Activated T-cell treated with anti-CD3 and anti-CD28 coated beads, Interleukin-2, amount 50 U/mL, for 72 hours (primary cell): Measurements from ENCODE around the gene ITPRID1. TPM values are rescaled to one million over a fixed set of nuclear protein-coding genes. Genes with fewer than 3 reads are reported as not detected.

ENCODE experiments used
- ATAC-seq, 2 donors: fragments of 150-1000 bp; cut with Tn5 transposase; replicated peaks in 1 of 2; 2 replicates each; pipeline ENCODE4 v1.10.0; 2021; ENCODE audit warnings: moderate library complexity in 2 of 2, mild to moderate bottlenecking in 1 of 2
- DNase-seq, 2 donors: peaks; one replicate each; pipeline ENCODE4 v3.0.0; 2021 to 2022; ENCODE audit warnings: mixed read lengths in 1 of 2
- H3K27ac Mint-ChIP-seq: one replicate; pipeline ENCODE4 v1.8.0; 2022; ENCODE audit warnings: mild to moderate bottlenecking, moderate library complexity, mixed read lengths
- H3K27me3 Mint-ChIP-seq: one replicate; pipeline ENCODE4 v1.8.0; 2022; ENCODE audit warnings: low read depth, mixed read lengths
- H3K36me3 Mint-ChIP-seq, 2 donors: one replicate each; pipeline ENCODE4 v1.8.0; 2022; ENCODE audit warnings: mixed read lengths in 2 of 2, mild to moderate bottlenecking in 1 of 2; ENCODE audit not compliant: insufficient read depth in 2 of 2
- H3K4me1 Mint-ChIP-seq: one replicate; pipeline ENCODE4 v1.8.0; 2022; ENCODE audit warnings: low read depth, mixed read lengths
- H3K4me3 Mint-ChIP-seq, 2 donors: one replicate each; pipeline ENCODE4 v1.8.0; 2022; ENCODE audit warnings: mild to moderate bottlenecking in 2 of 2, mixed read lengths in 2 of 2, moderate library complexity in 2 of 2
- H3K9me3 Mint-ChIP-seq, 2 donors: one replicate each; pipeline ENCODE4 v1.8.0; 2022; ENCODE audit warnings: mixed read lengths in 2 of 2
- total RNA-seq, 2 donors: library from RNA; stranded (reverse); gene quantifications; one replicate each; pipeline ENCODE4 v1.2.3, GENCODE V29; 2022

Gene ITPRID1
- total RNA-seq, 2 donors from 2014 or later, result not detected

DNA sequence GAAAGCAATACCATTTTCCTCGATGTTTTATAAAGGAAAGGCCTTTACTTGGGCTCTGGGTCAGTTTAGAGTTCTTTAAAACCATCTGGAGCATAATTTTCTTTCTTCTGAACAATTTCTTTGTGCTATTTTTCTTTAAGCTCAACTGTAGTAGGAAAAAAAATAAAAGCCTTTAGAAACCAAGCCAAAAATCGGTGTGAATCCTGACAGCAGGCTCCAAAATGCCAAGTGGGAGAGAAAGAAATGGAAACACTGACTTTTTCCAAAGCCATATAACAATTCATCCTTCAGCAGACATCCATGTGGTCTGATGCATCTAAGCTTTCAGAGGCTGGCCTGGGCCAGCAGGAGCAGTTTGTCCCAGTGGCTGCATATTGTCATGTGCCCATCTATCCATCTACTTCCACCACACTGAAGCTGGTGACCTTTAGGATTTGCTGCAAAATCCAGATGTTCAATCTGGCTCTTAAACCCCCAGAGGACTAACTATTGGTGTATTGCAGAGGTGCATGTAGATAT, 23.0 kb upstream of the ITPRID1 start:
- ATAC-seq (no peak), DNase-seq (no peak)
- Mint-ChIP-seq H3K27me3 (no peaks in the 10 kb centered on the region), H3K9me3 (peaks cover 0 to 1% of the 10 kb centered on the region in 2 donors), H3K4me1 (no peaks in the 10 kb centered on the region), H3K27ac (no peak overlapping the region), H3K4me3 (no peak overlapping the region), H3K36me3 (no peaks in the 10 kb centered on the region)

- Mint-ChIP-seq H3K4me1 (no peaks in the 10 kb centered on the region), H3K27me3 (no peaks in the 10 kb centered on the region), H3K9me3 (peaks cover 0 to 1% of the 10 kb centered on the region in 2 donors), H3K36me3 (no peaks in the 10 kb centered on the region), H3K4me3 (no peak overlapping the region), H3K27ac (no peak overlapping the region)
- no peak for ATAC-seq
- DNase-seq, result no peak
These were observed 21.8 kb upstream of the ITPRID1 start for GRCh38 chr7:31492086-31492485.

- peaks cover 0 to 1% of the 10 kb centered on the region in 2 donors for H3K9me3 Mint-ChIP-seq
- no peak overlapping the region for H3K4me3 Mint-ChIP-seq
- no peak for DNase-seq
- no peaks in the 10 kb centered on the region for H3K4me1 Mint-ChIP-seq
- H3K27me3 Mint-ChIP-seq, result no peaks in the 10 kb centered on the region
- no peaks in the 10 kb centered on the region for H3K36me3 Mint-ChIP-seq
- ATAC-seq, result no peak
- no peak overlapping the region for H3K27ac Mint-ChIP-seq
These were observed 20.1 kb upstream of the ITPRID1 start for GRCh38 chr7:31493714-31494181.

- no peak for ATAC-seq
- no peaks in the 10 kb centered on the region for H3K27me3 Mint-ChIP-seq
- H3K4me3 Mint-ChIP-seq, result no peak overlapping the region
- DNase-seq, result no peak
- H3K36me3 Mint-ChIP-seq, result no peaks in the 10 kb centered on the region
- no peak overlapping the region for H3K27ac Mint-ChIP-seq
- no peaks in the 10 kb centered on the region for H3K9me3 Mint-ChIP-seq
- H3K4me1 Mint-ChIP-seq, result no peaks in the 10 kb centered on the region
These were observed 19.5 kb upstream of the ITPRID1 start for GRCh38 chr7:31494421-31494820.

DNA sequence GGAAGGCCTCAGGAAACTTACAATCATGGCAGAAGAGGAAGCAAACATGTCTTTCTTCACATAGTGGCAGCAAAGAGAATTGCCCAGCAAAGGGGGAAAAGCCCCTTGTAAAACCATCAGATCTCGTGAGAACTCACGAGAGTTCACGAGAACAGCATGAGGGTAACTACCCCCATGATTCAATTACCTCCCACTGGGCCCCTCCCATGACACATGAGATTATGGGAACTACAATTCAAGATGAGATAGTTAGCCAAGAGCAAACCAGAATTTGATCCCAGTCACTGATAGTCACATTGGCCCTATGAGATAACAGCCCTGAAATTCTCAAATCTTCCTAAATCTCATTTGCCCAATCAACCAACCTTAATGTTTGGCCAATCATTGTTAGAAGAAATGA, 18.2 kb upstream of the ITPRID1 start:
- ATAC-seq (no peak), DNase-seq (no peak)
- Mint-ChIP-seq H3K36me3 (no peaks in the 10 kb centered on the region), H3K27me3 (no peaks in the 10 kb centered on the region), H3K4me3 (no peak overlapping the region), H3K4me1 (no peaks in the 10 kb centered on the region), H3K9me3 (no peaks in the 10 kb centered on the region), H3K27ac (no peak overlapping the region)

DNA sequence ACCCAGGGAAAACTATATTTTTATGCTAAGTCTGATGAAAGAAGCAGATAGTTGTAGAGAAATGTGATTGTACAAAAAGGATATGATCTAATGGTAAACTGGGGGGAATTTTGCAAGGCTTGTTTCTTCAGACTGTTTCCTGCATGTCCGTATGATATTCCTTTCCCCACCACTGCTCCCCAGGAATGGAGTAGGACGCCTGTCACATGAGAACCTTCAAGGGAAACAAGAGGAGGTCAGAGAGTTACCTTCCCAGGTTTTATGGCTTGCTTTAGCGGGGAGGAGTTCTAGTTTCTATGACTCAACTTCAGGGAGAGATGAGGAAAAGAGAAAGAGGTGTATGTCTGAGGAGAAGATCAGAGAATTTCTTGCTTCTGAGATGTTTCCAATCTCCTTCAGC, 16.4 kb upstream of the ITPRID1 start:
- ATAC-seq (no peak), DNase-seq (no peak)
- Mint-ChIP-seq H3K27ac (no peak overlapping the region), H3K4me1 (no peaks in the 10 kb centered on the region), H3K9me3 (no peaks in the 10 kb centered on the region), H3K27me3 (no peaks in the 10 kb centered on the region), H3K36me3 (no peaks in the 10 kb centered on the region), H3K4me3 (no peak overlapping the region)

- ATAC-seq, result no peak
- Mint-ChIP-seq H3K27me3 (no peaks in the 10 kb centered on the region), H3K4me3 (no peak overlapping the region), H3K27ac (no peak overlapping the region), H3K4me1 (no peaks in the 10 kb centered on the region), H3K9me3 (peaks cover 2 to 3% of the 10 kb centered on the region in 2 donors), H3K36me3 (no peaks in the 10 kb centered on the region)
- no peak for DNase-seq
These were observed 13.2 kb upstream of the ITPRID1 start for GRCh38 chr7:31500656-31501055.

DNA sequence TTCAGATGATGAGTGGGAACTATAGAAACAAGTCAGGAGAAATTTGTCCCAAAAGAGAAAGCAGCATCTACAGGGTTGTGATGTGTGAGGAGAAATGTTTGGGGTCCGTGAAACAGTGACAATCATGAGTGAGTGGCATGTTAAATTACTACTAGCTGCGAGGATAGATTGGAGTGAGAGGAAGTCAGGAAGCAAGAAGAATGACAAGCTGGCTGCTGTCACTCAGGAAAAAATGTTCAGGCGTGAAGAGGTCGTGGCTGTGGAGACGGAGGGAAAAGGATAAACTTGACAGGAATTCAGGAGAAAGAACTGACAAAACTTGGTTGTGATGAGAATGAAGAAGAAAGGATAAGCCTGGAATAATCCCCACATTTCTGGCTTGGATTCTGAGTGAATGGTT, 5.1 kb upstream of the ITPRID1 start:
- Mint-ChIP-seq H3K27ac (no peak overlapping the region), H3K4me3 (no peak overlapping the region), H3K36me3 (no peaks in the 10 kb centered on the region), H3K4me1 (no peaks in the 10 kb centered on the region), H3K27me3 (no peaks in the 10 kb centered on the region), H3K9me3 (peaks cover 12 to 15% of the 10 kb centered on the region in 2 donors)
- ATAC-seq (no peak), DNase-seq (no peak)

DNA sequence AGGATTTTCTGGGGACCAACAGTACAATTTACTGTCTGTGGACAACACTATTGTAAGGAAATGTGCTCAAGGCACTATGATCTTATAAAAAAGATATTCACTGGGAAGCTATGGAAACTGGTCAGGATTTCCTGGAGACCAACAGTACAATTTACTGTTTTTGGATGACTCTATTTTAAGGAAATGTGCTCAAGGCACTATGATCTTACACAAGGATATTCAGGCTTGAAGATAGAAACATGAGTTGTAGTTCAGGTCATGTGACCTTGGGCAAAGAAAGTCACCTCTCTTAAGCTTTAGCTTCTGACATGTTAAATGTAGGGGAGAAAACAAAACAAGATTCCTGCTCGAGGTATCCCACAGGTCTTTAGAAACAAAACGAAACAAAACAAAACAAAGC, 1.7 kb upstream of the ITPRID1 start:
- Mint-ChIP-seq H3K27ac (no peak overlapping the region), H3K4me1 (no peaks in the 10 kb centered on the region), H3K4me3 (no peak overlapping the region), H3K27me3 (no peaks in the 10 kb centered on the region), H3K9me3 (peaks cover 10 to 14% of the 10 kb centered on the region in 2 donors), H3K36me3 (no peaks in the 10 kb centered on the region)
- ATAC-seq (no peak), DNase-seq (no peak)

DNA sequence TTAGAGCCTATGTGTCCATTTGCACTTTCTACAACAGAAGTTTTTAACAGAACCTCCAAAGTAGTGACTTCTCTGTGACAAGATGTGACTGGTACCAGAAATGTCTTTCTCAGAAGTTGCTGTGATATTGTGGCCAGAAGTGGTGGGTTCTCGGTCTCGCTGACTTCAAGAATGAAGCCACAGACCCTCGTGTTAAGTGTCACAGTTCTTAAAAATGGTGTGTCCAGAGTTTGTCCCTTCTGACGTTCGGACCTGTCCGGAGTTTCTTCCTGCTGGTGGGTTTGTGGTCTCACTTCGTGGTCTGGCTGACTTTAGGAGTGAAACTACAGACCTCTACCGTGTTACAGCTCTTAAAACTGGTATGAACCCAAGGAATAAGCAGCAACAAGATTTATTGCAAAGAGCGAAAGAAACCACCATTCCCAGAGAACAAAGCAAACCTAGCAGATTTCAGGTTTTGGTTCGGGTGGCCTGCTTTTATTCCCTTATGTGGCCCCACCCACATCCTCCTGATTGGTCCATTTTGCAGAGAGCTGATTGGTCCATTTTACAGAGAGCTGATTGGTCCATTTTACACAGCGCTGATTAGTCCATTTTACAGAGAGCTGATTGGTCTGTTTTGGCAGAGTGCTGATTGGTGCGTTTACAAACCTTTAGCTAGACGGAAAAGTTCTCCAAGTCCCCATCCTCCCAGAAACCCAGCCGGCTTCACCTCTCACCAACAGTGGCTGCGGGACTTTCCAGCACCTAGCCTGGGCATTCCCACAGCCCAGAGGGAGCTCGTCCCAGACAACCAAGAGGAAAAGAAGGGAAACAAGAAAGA, 3.0 kb downstream of the ITPRID1 start:
- no peak for ATAC-seq
- Mint-ChIP-seq H3K27me3 (no peaks in the 10 kb centered on the region), H3K4me3 (no peak overlapping the region), H3K27ac (no peak overlapping the region), H3K36me3 (no peaks in the 10 kb centered on the region), H3K4me1 (no peaks in the 10 kb centered on the region), H3K9me3 (peaks cover 1 to 4% of the 10 kb centered on the region in 2 donors)
- no peak for DNase-seq

DNA sequence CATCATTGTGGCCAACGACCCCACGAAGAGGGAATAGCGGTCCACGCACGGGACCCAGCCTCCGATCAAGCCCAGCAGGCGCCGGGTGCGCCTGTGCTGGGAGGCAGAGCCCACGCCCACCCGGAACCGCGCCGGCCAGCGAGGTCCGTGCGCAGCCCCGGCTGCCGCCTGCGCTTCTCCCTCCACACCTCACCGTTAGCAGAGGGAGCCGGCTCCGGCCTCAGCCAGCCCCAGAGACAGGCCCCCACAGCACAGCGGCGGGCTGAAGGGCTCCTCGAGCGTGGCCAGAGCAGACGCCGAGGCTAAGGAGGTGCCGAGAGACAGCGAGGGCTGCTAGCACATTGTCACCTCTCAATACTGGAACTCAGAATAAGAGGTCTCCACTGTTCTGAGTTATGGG, 3.6 kb downstream of the ITPRID1 start:
- Mint-ChIP-seq H3K9me3 (peaks cover 3 to 4% of the 10 kb centered on the region in 2 donors), H3K36me3 (no peaks in the 10 kb centered on the region), H3K4me1 (no peaks in the 10 kb centered on the region), H3K27ac (no peak overlapping the region), H3K27me3 (no peaks in the 10 kb centered on the region), H3K4me3 (no peak overlapping the region)
- ATAC-seq (no peak), DNase-seq (no peak)

GRCh38 chr7:31518766-31519165, 4.9 kb downstream of the ITPRID1 start:
- Mint-ChIP-seq H3K9me3 (peaks cover 4 to 5% of the 10 kb centered on the region in 2 donors), H3K4me3 (no peak overlapping the region), H3K27ac (no peak overlapping the region), H3K4me1 (no peaks in the 10 kb centered on the region), H3K36me3 (no peaks in the 10 kb centered on the region), H3K27me3 (no peaks in the 10 kb centered on the region)
- ATAC-seq (no peak), DNase-seq (no peak)

- no peak overlapping the region for H3K4me3 Mint-ChIP-seq
- H3K4me1 Mint-ChIP-seq, result no peaks in the 10 kb centered on the region
- DNase-seq (no peak), ATAC-seq (no peak)
- no peak overlapping the region for H3K27ac Mint-ChIP-seq
- H3K9me3 Mint-ChIP-seq, result peaks cover 4 to 5% of the 10 kb centered on the region in 2 donors
- H3K27me3 Mint-ChIP-seq, result no peaks in the 10 kb centered on the region
- no peaks in the 10 kb centered on the region for H3K36me3 Mint-ChIP-seq
These were observed 7.6 kb downstream of the ITPRID1 start for GRCh38 chr7:31521336-31522010.
